Measurements from ENCODE around the gene TECPR2. TPM values are rescaled to one million over a fixed set of nuclear protein-coding genes. Genes with fewer than 3 reads are reported as not detected.

The TECPR2 gene
- total RNA-seq, 2 experiments from 2014 or later: 6.2 to 7.0 TPM

DNA sequence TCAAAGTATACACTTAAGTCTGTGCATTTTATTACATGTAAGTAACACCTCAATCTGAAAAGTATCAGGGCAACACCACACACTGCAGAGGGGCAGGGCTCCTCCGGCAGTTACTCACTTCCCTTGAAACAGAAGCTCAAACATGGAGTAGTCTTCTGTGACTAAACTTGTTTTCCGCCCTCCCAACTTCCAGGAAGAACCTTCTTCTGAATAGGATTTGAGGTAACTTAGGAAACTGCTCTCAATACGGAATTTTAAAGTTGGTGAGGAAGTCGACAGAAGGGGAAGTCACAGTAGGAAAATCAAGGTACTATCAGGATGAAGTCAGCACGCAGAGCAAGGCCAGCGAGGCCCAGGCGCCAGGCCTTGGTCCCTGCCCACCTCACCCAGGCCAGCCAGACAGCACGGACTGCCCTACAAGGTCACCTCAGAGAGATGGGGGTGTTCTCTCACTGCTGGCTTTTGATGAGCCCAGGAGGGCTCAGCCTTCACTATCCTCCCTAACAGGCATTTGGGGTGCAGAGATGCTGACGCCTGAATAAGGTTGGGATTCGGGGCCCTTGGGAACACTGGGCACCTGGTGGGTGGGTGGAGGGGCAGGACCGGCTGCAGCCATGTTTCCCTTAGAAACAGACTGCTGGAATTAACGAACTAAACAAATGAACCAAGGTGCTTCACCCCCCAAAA, 141.0 kb downstream of the TECPR2 start:
- peaks cover 10% of the 10 kb centered on the region for H3K4me1 Mint-ChIP-seq (ENCODE audit: low read depth)
- CTCF ChIA-PET: interaction anchor here (2.3 kb wide), 1 partner anchor 21 kb away, joined by 6 read pairs; no protein-coding TSS in a partner anchor
- POLR2A ChIA-PET: no interaction called here

DNA sequence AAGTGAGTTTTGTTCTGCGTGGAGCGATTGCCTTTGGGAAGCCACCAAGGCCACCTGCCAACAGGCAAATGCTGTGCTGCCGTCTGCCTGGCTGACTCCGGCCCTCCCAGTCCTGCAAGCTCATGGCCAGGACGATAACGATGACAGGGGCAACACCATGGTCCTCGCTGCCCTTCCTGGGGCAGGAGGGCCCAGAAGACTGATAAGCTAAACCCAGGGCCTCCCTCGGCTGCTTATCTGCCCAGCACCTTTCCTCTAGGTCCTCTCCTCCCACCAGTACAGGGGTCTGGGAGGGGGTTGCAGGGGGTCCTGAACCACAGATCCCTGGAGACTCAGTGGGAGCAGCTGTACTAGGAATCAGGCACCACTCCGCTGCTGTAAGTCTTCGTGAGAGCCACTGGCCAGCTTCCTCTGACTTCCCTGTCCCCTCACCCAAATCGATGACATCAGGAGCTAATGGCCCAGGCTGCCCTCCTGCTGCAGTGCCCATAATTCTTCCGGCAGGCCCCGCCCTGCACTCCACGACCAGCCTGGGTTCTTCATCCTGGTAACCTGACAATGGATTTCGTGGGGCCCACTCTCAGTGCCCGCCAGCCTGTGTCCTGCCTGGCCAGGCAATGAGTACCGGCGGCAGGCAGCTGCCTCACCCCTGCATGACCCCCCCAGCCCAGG, 141.7 kb downstream of the TECPR2 start:
- H3K9me3 Mint-ChIP-seq: no peaks in the 10 kb centered on the region
- no peak overlapping the region for H3K27ac Mint-ChIP-seq
- CTCF ChIA-PET: no interaction called here
- H3K36me3 Mint-ChIP-seq: peaks cover 4% of the 10 kb centered on the region
- H3K27me3 Mint-ChIP-seq: no peaks in the 10 kb centered on the region
- DNase-seq: no peak
- peaks cover 10% of the 10 kb centered on the region for H3K4me1 Mint-ChIP-seq (ENCODE audit: low read depth)
- POLR2A ChIA-PET: no interaction called here
- intact Hi-C loops (cut with micrococcal nuclease): loop anchor here (10.0 kb wide), 1 partner anchor 140 kb away; the partner anchor contains the start of genes CINP and TECPR2
- no peak overlapping the region for H3K4me3 Mint-ChIP-seq

More for the DNA sequence above, 141.0 kb downstream of the TECPR2 start:
- Mint-ChIP-seq H3K4me3 (no peak overlapping the region), H3K9me3 (no peaks in the 10 kb centered on the region), H3K27me3 (no peaks in the 10 kb centered on the region), H3K36me3 (peaks cover 7% of the 10 kb centered on the region), H3K27ac (no peak overlapping the region)
- DNase-seq: no peak
- intact Hi-C loops (cut with micrococcal nuclease): loop anchor here (10.0 kb wide), 1 partner anchor 139 kb away; the partner anchor contains the start of genes CINP and TECPR2

DNA sequence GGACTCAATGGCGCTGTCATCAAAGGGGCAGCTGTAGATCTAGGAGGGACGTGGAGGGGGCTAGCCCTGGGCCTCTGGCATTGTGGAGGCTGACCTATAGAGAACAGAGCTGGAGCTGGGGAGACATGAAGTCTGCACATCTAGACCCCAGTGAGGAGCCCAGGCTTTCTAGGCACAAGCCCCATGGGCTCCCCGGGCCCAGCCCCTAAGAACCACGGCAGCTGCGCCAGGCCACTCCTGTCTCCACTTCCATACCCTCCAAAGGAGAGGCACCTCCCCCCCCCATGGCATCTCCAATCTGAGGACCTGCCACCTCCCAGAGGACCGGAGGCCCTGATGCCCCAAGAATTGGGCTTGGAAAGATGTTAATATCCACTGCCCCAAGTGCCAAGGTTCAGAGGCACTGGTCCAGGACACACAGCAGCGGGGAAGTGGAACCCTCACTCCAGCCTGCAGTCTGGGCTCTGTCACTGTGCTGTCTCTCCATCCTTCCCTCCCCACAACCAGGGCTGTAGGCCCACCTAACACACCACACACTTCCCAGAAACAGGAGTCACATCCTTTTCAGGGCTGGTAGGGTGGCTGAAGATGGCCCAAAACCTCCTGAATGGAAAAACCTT, 142.4 kb downstream of the TECPR2 start:
- Mint-ChIP-seq H3K36me3 (peaks cover 4% of the 10 kb centered on the region), H3K4me1 (ENCODE audit: low read depth) (peaks cover 8% of the 10 kb centered on the region), H3K27ac (no peak overlapping the region), H3K9me3 (no peaks in the 10 kb centered on the region), H3K27me3 (no peaks in the 10 kb centered on the region), H3K4me3 (no peak overlapping the region)
- no peak for DNase-seq
- POLR2A ChIA-PET: no interaction called here
- CTCF ChIA-PET: no interaction called here
- intact Hi-C loops (cut with micrococcal nuclease): loop anchor here (10.0 kb wide), 1 partner anchor 140 kb away; the partner anchor contains the start of genes CINP and TECPR2

DNA sequence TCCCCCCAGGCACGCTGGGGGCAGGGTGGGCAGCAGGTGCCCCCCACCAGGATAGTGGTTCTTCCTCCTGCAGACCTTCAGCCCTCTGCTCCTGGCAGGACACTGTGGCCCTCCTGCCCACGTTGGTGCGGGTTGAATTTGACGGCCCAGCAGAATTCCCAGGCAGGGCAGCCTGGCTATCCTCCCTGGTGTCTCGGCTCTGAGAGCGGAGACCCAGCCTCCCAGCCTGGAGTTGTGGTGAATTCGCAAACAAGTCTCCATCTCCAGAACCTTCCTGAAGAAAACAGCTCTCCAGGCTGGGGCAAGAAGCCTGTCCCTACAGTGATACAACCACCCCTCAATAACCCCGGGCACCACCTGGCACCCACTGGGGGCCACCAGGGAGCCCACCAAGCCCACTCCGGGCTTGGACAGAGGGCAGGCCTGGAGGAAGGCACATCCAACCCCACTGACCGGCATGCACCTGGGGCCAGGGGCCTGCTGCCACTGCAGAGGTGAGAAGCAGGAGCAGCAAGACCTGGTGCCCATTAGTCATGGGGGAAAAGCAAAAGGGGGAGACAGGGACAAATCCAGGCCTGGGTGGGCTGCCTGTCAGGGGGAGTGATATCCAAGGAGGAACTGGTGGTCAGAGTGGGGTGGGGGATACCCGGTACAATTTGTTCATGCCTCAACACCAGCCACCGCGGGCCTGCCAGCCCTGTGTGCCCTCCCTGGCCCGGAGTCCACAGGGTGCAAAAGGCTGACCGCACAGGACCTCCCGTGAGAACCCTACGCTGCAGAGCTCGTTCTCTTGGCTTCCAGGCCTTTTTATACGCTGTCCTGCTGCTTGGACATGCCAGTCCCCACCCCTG, 143.3 kb downstream of the TECPR2 start:
- Mint-ChIP-seq H3K4me3 (no peak overlapping the region), H3K27me3 (no peaks in the 10 kb centered on the region), H3K36me3 (peaks cover 4% of the 10 kb centered on the region), H3K4me1 (ENCODE audit: low read depth) (peaks cover 11% of the 10 kb centered on the region), H3K27ac (no peak overlapping the region), H3K9me3 (no peaks in the 10 kb centered on the region)
- CTCF ChIA-PET: no interaction called here
- intact Hi-C loops (cut with micrococcal nuclease): loop anchor here (10.0 kb wide), 1 partner anchor 141 kb away; the partner anchor contains the start of genes CINP and TECPR2
- no peak for DNase-seq
- POLR2A ChIA-PET: no interaction called here

DNA sequence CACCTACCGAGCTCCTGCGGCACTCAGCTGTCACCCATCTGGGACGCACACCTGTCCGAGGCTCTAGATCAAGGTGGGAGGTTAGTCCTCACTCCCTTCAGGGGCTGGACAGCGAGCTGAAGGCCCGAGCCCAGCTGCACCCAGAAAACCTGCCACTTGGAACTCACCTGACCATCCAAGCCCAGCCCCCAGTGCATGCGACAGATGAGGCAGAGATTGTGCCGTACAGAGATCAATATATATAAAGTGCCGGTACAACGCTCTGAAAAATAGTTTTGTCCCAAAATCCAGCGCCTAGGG, 143.8 kb downstream of the TECPR2 start:
- intact Hi-C loops (cut with micrococcal nuclease): loop anchor here (10.0 kb wide), 1 partner anchor 142 kb away; the partner anchor contains the start of genes CINP and TECPR2
- POLR2A ChIA-PET: no interaction called here
- DNase-seq: no peak
- Mint-ChIP-seq H3K27me3 (no peaks in the 10 kb centered on the region), H3K9me3 (no peaks in the 10 kb centered on the region), H3K36me3 (peaks cover 4% of the 10 kb centered on the region), H3K27ac (no peak overlapping the region), H3K4me3 (no peak overlapping the region), H3K4me1 (ENCODE audit: low read depth) (peaks cover 14% of the 10 kb centered on the region)
- CTCF ChIA-PET: interaction anchor here (1.1 kb wide), 1 partner anchor 68 kb away, joined by 3 read pairs; no protein-coding TSS in a partner anchor

DNA sequence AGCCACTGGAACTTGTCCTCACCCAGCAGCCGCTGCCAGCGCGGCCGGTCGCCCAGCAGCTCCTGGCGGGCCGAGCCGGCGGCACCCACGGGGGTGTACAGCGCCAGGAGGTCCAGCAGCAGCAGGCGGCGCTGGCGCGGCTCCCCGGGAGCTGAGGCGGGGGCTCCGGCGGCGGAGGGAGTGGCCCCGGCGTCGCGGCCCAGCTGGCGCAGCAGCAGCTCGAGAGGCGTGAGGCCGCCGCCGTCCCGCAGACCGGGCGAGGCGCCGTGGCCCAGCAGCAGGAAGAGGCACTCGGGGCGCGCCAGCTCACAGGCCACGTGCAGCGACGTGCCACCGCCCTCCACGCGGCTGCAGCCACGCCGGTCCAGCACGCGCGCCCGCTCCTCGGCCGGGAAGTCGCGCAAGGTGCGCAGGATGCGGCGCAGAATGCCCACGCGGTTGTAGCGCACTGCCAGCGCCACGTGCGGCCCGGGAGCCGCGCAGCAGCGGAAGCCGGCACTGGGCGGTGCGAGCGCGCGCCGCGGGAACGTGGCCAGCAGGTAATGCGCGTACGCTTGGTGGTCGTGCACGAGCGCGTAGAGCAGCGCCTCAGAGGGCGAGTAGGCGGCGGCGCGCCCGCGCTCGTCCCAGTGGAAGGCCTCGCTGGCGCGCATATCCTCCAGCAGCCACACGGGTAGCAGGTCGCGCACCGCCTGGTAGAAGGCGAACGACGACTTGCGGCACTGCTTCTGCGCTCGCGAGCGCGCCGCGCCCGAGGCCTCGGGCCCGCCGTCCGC, 144.5 kb downstream of the TECPR2 start:
- Mint-ChIP-seq H3K27me3 (no peaks in the 10 kb centered on the region), H3K4me3 (no peak overlapping the region), H3K9me3 (no peaks in the 10 kb centered on the region), H3K27ac (no peak overlapping the region), H3K36me3 (peaks cover 4% of the 10 kb centered on the region), H3K4me1 (ENCODE audit: low read depth) (peaks cover 14% of the 10 kb centered on the region)
- no peak for DNase-seq
- ChIA-PET POLR2A (interaction anchor here (1.4 kb wide), 1 partner anchor 113 kb away, joined by 3 read pairs; no protein-coding TSS in a partner anchor), CTCF (interaction anchor here (1.1 to 1.4 kb wide), 3 partner anchors 9 to 69 kb away, joined by 3 to 6 read pairs (median 4); no protein-coding TSS in a partner anchor)
- intact Hi-C loops (cut with micrococcal nuclease): loop anchor here (10.0 kb wide), 1 partner anchor 142 kb away; the partner anchor contains the start of genes CINP and TECPR2

DNA sequence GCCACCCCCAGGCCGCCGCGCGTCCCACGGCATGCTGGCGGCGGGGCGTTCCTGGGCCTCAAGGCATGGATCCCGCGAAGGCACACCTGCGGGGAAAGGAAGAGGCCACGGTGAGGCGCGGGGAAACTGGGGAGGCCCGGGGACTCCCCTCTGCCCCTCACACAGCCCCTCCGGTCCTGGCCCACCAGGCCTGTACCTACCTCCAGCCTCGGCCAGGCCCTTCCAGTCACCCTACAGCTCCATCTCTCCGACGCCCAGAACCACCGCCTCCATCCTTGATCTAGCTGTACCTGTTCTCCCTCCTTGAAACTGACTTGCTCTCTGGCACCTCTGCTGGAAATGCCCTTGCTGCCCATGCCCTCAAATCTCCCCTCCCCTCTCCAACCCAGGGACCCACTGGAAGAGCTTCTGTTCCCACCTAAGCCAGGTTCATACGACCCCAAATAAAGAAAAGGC, 145.1 kb downstream of the TECPR2 start:
- no peak for DNase-seq
- Mint-ChIP-seq H3K27me3 (no peaks in the 10 kb centered on the region), H3K9me3 (no peaks in the 10 kb centered on the region), H3K27ac (no peak overlapping the region), H3K36me3 (peaks cover 4% of the 10 kb centered on the region), H3K4me3 (no peak overlapping the region), H3K4me1 (ENCODE audit: low read depth) (peaks cover 14% of the 10 kb centered on the region)
- intact Hi-C loops (cut with micrococcal nuclease): loop anchor here (10.0 kb wide), 1 partner anchor 143 kb away; the partner anchor contains the start of genes CINP and TECPR2
- ChIA-PET CTCF (interaction anchor here (0.6 to 1.4 kb wide), 3 partner anchors 8 to 790 kb away, joined by 3 to 6 read pairs (median 4); no protein-coding TSS in a partner anchor), POLR2A (interaction anchor here (1.4 kb wide), 1 partner anchor 113 kb away, joined by 3 read pairs; no protein-coding TSS in a partner anchor)

DNA sequence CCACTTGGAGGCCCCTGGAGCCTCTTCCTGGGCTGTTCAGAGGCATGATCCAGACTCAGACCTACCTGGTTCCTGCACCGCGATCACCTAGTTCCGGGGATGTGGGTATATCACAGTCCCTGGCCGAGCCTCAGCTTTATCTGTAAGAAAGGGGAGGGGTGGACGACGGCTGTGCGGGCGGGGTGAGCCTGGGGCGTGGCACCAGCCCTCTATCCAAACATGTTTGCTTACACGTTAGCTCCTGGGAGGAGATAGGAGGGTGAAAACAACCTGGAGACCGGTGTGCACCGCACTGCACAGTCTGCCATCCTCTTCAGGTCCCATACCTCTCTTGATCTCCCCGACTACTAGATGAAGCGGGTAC, 145.7 kb downstream of the TECPR2 start:
- Mint-ChIP-seq H3K4me1 (ENCODE audit: low read depth) (peaks cover 14% of the 10 kb centered on the region), H3K27me3 (no peaks in the 10 kb centered on the region), H3K27ac (no peak overlapping the region), H3K9me3 (no peaks in the 10 kb centered on the region), H3K36me3 (peaks cover 4% of the 10 kb centered on the region), H3K4me3 (peak overlapping the region; percentile 52)
- ChIA-PET POLR2A (interaction anchor here (1.4 kb wide), 1 partner anchor 114 kb away, joined by 3 read pairs; no protein-coding TSS in a partner anchor), CTCF (interaction anchor here (0.6 to 1.4 kb wide), 3 partner anchors 8 to 791 kb away, joined by 3 to 6 read pairs (median 4); no protein-coding TSS in a partner anchor)
- DNase-seq: no peak
- intact Hi-C loops (cut with micrococcal nuclease): loop anchor here (10.0 kb wide), 1 partner anchor 144 kb away; the partner anchor contains the start of genes CINP and TECPR2

DNA sequence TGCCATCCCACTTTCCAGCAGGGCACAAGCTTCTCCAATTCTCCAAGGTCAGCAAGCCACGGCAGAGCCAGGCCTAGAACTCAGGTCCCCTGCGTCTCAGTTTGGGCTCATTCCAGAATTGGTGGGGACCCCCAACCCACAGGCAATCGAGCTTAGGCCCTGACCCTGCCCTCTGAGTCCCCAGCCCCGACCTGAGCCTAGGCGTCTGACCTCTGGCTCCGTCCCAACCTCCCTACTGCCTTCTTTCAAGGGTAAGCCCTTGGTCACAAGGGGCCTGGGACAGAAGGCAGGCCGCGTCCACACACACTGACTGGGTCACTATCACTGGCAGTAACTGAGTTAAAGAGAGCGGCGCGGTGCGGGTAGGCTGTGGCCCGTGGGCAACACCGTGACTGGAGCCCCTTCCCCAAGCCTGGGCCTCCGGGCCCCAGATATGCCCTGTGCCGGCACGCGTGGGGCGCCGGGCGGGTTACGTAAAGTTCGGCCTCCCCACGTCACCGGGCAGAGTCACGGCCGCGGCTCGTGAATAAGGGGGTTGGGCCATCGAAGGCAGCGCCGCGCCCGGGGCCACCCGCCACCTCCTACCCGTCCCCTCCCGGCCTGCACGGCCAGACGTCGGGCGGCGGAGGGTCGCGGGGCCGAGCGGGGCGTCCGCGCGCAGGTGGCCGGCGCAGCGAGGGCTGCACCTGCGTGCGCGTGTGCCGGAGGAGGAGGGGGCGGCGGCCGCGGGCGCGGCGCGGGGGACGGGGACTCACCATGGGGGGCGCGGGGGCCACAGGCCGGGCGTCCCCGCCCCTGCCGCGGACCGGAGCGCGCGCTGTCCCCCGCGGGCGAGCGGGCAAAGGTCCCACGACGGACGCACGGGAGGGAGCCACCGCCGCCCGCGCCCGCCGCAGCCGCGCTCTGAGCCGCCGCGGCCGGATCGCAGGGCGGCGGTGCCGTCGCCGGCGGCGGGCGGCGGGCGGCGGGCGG, 146.3 kb downstream of the TECPR2 start:
- H3K9me3 Mint-ChIP-seq: no peaks in the 10 kb centered on the region

More for the DNA sequence above, 146.3 kb downstream of the TECPR2 start:
- peaks cover 4% of the 10 kb centered on the region for H3K36me3 Mint-ChIP-seq
- POLR2A ChIA-PET: interaction anchor here (0.7 to 1.4 kb wide), 3 partner anchors 9 to 192 kb away, joined by 3 to 4 read pairs (median 3); no protein-coding TSS in a partner anchor
- H3K4me3 Mint-ChIP-seq: peak overlapping the region; percentile 52
- CTCF ChIA-PET: interaction anchor here (0.9 to 2.3 kb wide), 3 partner anchors 14 to 71 kb away, joined by 4 to 18 read pairs (median 4); no protein-coding TSS in a partner anchor
- no peak overlapping the region for H3K27ac Mint-ChIP-seq
- peak; percentile 39 for DNase-seq
- no peaks in the 10 kb centered on the region for H3K27me3 Mint-ChIP-seq
- peaks cover 10% of the 10 kb centered on the region for H3K4me1 Mint-ChIP-seq (ENCODE audit: low read depth)
- intact Hi-C loops (cut with micrococcal nuclease): loop anchor here (1.0 to 10.0 kb wide), 2 partner anchors 144 to 191 kb away; partner anchors contain the start of genes CINP and TECPR2
